Stimulated activated memory B cell treated with anti-CD40 and anti-IgM and Interleukin-4, amounts not matched to agents 10 μg/mL and 1 μg/mL and 100 μg/mL, for 72 hours (primary cell): ENCODE data around the gene TMEM267.
"Not testable (repeated sequence)": the region's sequence is repeated elsewhere in the genome, so short reads cannot be mapped to it uniquely, and the experiment has no call there.

Experiments
- ATAC-seq: fragments of 150-1000 bp; cut with Tn5 transposase; 2 replicates; pipeline ENCODE4 v1.10.0; 2021
- H3K27ac Mint-ChIP-seq: one replicate; pipeline ENCODE4 v1.8.0; 2022; ENCODE audit warnings: mild to moderate bottlenecking, mixed read lengths
- H3K27me3 Mint-ChIP-seq: one replicate; pipeline ENCODE4 v1.8.0; 2022; ENCODE audit warnings: mixed read lengths
- H3K36me3 Mint-ChIP-seq: one replicate; pipeline ENCODE4 v1.8.0; 2022; ENCODE audit warnings: mixed read lengths
- H3K4me1 Mint-ChIP-seq: one replicate; pipeline ENCODE4 v1.8.0; 2022; ENCODE audit warnings: mixed read lengths
- H3K4me3 Mint-ChIP-seq: one replicate; pipeline ENCODE4 v1.8.0; 2022; ENCODE audit warnings: mild to moderate bottlenecking, moderate library complexity, mixed read lengths
- H3K9me3 Mint-ChIP-seq: one replicate; pipeline ENCODE4 v1.8.0; 2022; ENCODE audit warnings: mixed read lengths

TMEM267 gene

DNA sequence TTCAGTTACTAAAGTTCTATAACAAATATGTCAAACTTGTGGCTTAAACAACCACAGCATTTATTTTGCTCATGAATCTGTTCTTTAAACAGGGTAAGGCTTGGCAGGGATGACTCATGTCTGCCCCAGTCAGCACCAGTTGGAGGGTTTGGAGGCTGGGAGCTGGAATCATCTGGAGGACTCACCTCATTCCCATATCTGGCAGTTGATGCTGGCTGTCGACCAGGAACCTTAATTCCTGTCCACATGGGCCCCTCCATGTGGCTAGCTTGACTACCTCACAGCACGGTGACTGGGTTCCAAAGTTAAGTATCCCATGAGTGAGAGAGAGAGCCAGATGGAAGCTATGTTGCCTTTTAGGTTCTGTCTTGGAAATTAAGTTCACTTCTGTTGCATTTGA, 57.7 kb downstream of the TMEM267 start:
- Mint-ChIP-seq H3K9me3 (no peaks in the 10 kb centered on the region), H3K27me3 (peaks cover 12% of the 10 kb centered on the region), H3K36me3 (no peaks in the 10 kb centered on the region), H3K4me1 (no peaks in the 10 kb centered on the region), H3K27ac (no peak overlapping the region), H3K4me3 (no peak overlapping the region)
- no peak for ATAC-seq

DNA sequence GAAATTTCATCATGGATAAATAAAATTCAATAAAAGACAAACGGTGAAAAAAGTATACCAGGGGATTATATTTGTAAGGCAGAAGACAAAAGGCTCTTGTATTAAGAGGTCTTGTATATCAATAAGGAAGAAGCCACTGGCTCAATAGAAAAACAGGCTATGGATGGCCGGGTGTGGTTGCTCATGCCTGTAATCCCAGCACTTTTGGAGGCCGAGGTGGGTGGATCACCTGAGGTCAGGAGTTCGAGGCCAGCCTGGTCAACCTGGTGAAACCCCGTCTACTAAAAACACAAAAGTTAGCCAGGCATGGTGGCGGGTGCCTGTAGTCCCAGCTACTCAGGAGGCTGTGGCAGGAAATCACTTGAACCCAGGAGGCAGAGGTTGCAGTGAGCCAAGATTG, 60.6 kb downstream of the TMEM267 start:
- not testable (repeated sequence) for H3K9me3 Mint-ChIP-seq, H3K36me3 Mint-ChIP-seq, ATAC-seq, H3K27ac Mint-ChIP-seq, H3K4me3 Mint-ChIP-seq, H3K4me1 Mint-ChIP-seq
- peaks cover 12% of the 10 kb centered on the region for H3K27me3 Mint-ChIP-seq

DNA sequence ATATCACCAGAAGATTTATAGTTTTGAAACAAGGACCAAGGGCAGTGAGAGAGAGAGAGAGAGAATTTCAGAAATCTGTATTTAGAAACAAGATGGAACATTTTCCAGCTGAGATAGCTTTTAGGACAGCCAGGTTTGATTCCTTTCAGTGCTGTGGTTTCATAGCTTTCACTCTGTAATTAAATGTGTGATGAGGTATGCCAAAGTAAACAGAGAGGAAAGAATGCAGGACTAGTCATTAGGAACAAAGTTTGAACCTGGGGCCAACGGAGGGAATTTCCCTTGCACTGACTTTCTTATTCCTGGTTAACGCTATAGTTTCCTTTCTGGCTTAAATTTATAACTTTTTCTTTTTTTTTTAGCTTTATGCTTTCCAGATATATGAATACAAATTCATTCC, 61.5 kb downstream of the TMEM267 start:
- Mint-ChIP-seq H3K9me3 (no peaks in the 10 kb centered on the region), H3K36me3 (no peaks in the 10 kb centered on the region), H3K4me3 (no peak overlapping the region), H3K4me1 (no peaks in the 10 kb centered on the region), H3K27me3 (peaks cover 12% of the 10 kb centered on the region), H3K27ac (no peak overlapping the region)
- ATAC-seq, result no peak

DNA sequence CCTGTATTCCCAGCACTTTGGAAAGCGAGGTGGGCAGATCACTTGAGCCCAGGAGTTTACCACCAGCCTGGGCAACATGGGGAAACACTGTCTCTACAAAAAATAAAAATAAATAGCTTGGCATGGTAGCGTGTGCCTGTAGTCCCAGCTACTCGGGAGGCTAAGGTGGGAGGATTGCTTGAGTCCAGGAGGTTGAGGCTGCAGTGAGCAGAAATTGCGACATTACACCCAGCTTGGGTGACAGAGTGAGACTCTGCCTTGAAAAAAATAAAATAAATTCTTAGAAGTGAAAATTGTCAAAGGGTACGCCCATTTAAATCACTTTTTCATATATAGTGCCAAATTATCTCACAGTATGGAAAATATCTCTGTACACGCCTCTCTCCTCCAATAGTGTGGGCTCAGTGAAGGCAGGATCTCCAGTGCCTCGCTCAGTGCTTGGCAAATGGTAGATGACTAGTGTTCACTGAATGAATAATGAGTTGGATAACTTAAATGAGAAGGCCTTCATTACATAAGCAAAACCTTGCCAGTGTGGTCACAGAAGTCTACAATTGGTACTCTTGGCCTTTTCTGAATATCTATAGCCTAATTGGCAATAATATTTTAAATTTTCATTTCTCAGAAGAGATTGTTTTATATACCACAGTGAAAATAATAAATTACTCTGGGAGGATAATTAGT, 62.1 kb downstream of the TMEM267 start:
- no peak overlapping the region for H3K4me3 Mint-ChIP-seq
- no peaks in the 10 kb centered on the region for H3K4me1 Mint-ChIP-seq
- H3K36me3 Mint-ChIP-seq, result no peaks in the 10 kb centered on the region
- no peak for ATAC-seq
- peaks cover 12% of the 10 kb centered on the region for H3K27me3 Mint-ChIP-seq
- no peaks in the 10 kb centered on the region for H3K9me3 Mint-ChIP-seq
- no peak overlapping the region for H3K27ac Mint-ChIP-seq

DNA sequence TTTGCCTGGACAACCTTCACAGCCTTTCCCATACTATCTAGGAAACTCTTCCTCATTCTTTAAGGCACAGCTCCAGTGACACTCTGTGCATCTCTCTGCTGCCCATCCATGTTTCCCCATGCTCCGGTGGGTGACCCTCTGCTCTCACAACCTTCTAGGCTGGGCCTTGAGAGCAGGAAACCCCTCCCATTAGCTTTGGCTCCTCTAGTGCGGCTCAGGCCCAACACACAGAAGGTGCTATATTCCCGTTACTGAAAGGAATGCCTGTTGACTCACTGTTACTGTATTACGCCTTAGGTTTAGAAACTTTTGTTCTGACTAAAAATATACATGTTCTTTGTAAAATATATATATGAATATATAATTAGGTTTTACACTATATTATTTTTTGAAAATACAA, 63.4 kb downstream of the TMEM267 start:
- ATAC-seq, result no peak
- H3K27me3 Mint-ChIP-seq, result peaks cover 12% of the 10 kb centered on the region
- H3K27ac Mint-ChIP-seq, result no peak overlapping the region
- no peaks in the 10 kb centered on the region for H3K4me1 Mint-ChIP-seq
- no peaks in the 10 kb centered on the region for H3K36me3 Mint-ChIP-seq
- H3K4me3 Mint-ChIP-seq, result no peak overlapping the region
- no peaks in the 10 kb centered on the region for H3K9me3 Mint-ChIP-seq

DNA sequence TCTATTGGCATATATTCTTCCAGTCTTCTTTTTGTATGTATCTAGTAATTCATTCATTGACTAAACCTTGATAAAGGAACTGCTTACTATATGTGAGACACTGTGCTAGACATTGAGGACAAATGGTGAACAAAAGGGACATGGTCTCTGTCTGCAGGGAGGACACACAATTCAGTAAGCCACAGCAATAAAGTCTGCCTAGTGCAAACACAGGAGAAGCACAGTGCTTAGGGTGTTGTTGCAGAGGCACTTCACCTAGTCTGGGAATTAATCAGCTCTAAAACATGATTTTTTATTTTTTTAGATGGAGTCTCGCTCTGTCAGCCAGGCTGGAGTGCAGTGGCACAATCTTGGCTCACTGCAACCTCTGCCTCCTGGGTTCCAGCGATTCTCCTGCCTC, 65.1 kb downstream of the TMEM267 start:
- no peak overlapping the region for H3K27ac Mint-ChIP-seq
- H3K4me1 Mint-ChIP-seq, result no peaks in the 10 kb centered on the region
- ATAC-seq, result no peak
- H3K27me3 Mint-ChIP-seq, result peaks cover 12% of the 10 kb centered on the region
- H3K9me3 Mint-ChIP-seq, result no peaks in the 10 kb centered on the region
- no peaks in the 10 kb centered on the region for H3K36me3 Mint-ChIP-seq
- H3K4me3 Mint-ChIP-seq, result no peak overlapping the region

DNA sequence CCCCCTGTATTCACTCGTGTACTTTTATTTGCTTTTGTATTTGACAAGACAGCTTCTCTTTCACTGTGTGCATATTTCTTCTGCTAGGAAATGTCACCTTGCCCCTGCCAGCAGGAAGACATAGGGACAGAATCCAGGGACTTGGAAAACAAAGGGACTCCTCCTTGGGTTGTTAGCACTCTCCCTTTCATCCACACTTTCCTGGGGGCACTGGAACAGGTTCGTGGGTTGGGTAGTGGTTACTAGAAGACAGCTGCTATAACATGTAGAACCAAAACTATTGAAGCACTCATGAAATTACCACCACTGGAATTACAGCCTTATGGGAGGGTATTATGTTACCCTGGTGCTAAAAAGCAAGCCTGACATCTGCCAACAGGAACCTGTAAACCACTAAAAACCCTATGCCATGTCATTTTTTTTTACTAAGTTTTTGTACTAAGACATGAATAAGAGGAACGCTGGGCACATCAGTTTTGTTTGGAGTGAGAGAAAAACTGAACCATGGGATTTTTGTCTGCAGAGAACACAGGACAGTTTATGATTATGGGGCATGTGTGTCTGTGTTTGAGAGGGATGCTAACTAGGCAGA, 66.8 kb downstream of the TMEM267 start:
- no peaks in the 10 kb centered on the region for H3K4me1 Mint-ChIP-seq

DNA sequence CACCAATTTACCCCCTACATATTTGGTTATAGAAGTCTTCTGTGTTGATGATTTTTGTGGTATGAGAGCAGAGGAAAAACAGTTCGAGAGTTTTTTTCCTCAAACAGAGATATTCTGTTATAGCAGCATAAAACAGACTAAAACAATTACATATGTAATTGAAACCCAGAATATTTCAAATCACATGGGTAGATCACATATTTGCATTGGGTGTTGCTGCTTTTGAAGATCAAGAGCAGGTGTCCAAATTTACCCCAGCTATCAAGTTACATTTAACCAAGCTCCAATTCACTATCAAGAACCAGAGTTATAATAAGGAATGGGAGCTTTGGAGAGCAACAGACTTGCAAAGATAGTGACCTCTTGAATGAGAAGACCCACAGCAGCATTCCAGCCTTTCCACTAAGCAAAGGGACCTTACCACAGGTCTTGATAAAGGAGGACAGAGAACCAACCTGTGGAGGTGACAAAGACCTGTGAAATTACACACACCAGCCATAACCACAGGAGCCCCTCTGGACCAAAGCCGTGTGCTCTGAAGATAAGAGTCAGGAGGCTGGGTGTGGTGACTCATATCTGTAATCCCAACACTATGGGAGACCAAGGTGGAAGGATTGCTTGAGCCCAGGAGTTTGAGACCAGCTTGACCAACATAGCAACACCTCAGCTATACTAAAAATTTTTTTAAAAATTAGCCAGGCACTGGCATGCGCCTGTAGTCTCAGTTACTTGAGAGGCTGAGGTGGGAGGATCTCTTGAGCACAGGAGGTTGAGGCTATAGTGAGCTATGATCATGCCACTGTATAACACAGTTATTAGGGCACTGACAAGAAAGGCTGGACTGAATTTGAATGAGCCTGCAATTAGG, 67.5 kb downstream of the TMEM267 start:
- Mint-ChIP-seq H3K4me1 (no peaks in the 10 kb centered on the region), H3K36me3 (no peaks in the 10 kb centered on the region), H3K9me3 (no peaks in the 10 kb centered on the region), H3K27ac (no peak overlapping the region), H3K4me3 (no peak overlapping the region), H3K27me3 (no peaks in the 10 kb centered on the region)
- no peak for ATAC-seq

More for the DNA sequence above, 66.8 kb downstream of the TMEM267 start:
- no peak overlapping the region for H3K27ac Mint-ChIP-seq
- H3K36me3 Mint-ChIP-seq, result no peaks in the 10 kb centered on the region
- H3K4me3 Mint-ChIP-seq, result no peak overlapping the region
- H3K27me3 Mint-ChIP-seq, result peaks cover 6% of the 10 kb centered on the region
- no peak for ATAC-seq
- H3K9me3 Mint-ChIP-seq, result no peaks in the 10 kb centered on the region

DNA sequence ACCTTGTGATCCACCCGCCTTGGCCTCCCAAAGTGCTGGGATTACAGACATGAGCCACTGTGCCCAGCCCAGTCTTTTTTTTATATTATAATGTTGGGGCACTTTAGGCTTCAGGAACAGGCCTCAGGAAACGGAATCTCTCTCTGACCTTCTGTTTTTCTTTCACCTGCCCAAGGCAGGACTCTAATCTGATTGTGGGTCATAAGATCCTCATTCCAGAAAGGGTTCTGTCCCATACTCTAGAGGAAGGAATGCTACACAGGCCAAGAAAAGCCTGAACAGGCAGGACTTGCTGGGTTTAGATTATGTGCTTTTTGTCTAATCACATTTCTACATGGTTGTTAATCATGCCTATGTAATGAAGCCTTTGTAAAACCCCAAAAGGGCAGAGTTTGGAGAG, 69.7 kb downstream of the TMEM267 start:
- Mint-ChIP-seq H3K36me3 (no peaks in the 10 kb centered on the region), H3K4me1 (no peaks in the 10 kb centered on the region), H3K9me3 (no peaks in the 10 kb centered on the region), H3K27ac (no peak overlapping the region), H3K27me3 (no peaks in the 10 kb centered on the region), H3K4me3 (no peak overlapping the region)
- no peak for ATAC-seq

DNA sequence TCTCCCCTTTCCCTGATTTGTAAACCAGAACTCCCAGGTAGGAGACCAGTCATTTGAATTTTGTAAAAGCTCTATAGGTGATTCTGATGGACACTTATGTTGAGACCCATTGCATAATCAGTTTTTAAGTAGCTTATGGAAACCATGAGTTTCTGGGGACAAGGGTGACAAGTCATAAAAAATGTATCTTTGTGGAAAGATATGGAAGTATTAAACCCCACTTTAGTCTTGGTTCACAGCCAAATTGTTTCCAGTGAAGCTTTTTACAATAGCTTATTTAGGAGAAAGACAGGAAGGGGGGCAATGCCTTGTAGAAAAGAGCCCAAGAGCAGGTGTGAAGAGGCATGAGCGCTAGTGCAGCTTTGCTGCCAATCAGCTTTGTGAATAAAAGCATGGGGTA, 71.0 kb downstream of the TMEM267 start:
- no peak for ATAC-seq
- Mint-ChIP-seq H3K4me1 (no peaks in the 10 kb centered on the region), H3K4me3 (no peak overlapping the region), H3K27ac (no peak overlapping the region), H3K36me3 (no peaks in the 10 kb centered on the region), H3K9me3 (no peaks in the 10 kb centered on the region), H3K27me3 (no peaks in the 10 kb centered on the region)

DNA sequence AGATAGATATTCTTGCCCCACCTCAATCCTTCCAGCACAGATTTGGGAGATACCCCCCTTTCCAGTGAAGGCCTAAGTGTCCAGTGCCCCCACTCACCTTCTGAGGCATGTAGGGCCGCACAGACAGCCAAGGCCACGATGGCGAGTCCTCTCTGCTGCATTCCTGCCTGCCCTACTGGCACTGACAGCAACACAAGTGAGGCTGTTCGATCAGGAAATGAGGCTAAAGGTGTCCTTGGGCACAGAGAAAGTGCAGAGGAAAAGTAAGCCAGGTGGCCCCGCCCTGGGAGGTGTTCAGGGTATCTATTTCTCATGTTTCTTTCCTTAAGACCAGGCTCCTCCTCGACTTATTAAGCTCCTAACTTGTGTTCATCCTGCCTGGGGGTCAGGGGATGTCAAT, 71.5 kb downstream of the TMEM267 start, which contains the start of gene CCL28:
CCL28 (minus strand) TSS at position 236 of the 400 bp plus-strand sequence; CDS start at position 161, 75 bp downstream.
- Mint-ChIP-seq H3K4me3 (no peak within 1 kb of the TSS), H3K27me3 (no peaks in the 10 kb centered on the region), H3K4me1 (no peaks in the 10 kb centered on the region), H3K9me3 (no peaks in the 10 kb centered on the region), H3K27ac (no peak within 1 kb of the TSS), H3K36me3 (no peaks in the 10 kb centered on the region)
- no peak for ATAC-seq

DNA sequence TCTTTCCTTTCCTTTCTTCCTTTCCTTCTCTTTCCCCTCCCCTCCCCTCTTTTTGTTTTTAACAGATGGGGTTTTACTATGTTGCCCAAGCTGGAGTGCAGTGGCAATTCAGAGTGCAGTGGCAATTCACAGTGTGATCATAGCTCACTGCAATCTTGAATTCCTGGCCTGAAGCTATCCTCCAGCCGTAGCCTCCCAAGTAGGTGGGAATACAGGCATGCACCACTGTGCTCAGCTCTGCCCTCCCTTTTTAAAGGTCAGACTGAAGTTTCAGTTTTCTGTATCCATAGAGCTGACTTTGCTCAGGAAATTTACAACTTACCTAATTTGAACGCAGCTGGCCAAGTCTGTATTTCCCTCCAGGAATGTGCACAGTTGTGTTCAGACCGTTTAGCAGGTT, 72.2 kb downstream of the TMEM267 start:
- no peaks in the 10 kb centered on the region for H3K9me3 Mint-ChIP-seq
- H3K4me1 Mint-ChIP-seq, result no peaks in the 10 kb centered on the region
- H3K27ac Mint-ChIP-seq, result no peak overlapping the region
- H3K27me3 Mint-ChIP-seq, result no peaks in the 10 kb centered on the region
- no peak for ATAC-seq
- H3K36me3 Mint-ChIP-seq, result no peaks in the 10 kb centered on the region
- H3K4me3 Mint-ChIP-seq, result no peak overlapping the region

DNA sequence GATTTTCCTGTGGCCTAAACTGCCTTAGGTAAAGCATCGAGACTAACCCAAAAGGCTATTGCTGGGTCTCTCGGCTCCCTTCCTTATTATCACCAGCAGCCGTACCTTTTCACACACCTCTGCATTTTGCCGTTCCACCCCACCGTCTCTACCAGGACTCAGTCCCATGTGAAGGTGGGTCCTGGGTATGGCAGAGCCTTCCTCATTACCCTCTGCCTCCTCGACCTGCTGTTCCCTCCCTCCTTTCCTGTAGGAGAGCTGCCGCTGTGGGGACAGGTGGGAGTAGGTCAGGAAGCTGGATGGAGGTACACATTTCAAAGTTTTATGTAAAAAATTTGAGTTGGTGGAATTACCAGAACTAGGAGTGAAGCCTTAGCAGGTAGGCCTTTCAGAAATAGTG, 73.3 kb downstream of the TMEM267 start:
- no peaks in the 10 kb centered on the region for H3K4me1 Mint-ChIP-seq
- H3K36me3 Mint-ChIP-seq, result peaks cover 2% of the 10 kb centered on the region
- H3K27ac Mint-ChIP-seq, result no peak overlapping the region
- H3K4me3 Mint-ChIP-seq, result no peak overlapping the region
- no peaks in the 10 kb centered on the region for H3K27me3 Mint-ChIP-seq
- no peak for ATAC-seq
- H3K9me3 Mint-ChIP-seq, result peaks cover 2% of the 10 kb centered on the region

DNA sequence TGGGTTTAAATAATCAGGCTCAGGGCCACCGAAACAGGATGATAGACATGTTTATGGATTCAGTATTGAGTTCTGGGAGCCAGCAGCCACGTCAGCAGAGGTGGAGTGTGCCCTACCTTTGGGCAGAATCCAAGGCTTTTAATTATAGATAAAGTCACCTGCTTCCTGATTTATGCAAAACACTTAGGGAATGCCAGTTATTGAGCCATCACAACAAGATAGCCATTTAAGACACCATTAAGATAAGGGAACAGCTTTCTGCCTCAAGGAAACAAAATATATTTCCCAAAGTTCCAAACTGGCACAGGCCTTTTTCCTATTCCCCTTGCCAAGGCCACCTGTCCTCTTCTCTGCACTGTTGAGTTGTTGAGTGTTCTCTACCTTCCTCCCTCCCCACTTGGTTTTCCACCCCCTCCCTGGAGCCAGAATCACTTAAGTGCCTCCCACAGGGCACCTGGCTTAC, 73.8 kb downstream of the TMEM267 start:
- H3K27me3 Mint-ChIP-seq, result no peaks in the 10 kb centered on the region
- no peak for ATAC-seq
- H3K4me3 Mint-ChIP-seq, result no peak overlapping the region
- H3K27ac Mint-ChIP-seq, result no peak overlapping the region
- H3K36me3 Mint-ChIP-seq, result peaks cover 4% of the 10 kb centered on the region
- peaks cover 7% of the 10 kb centered on the region for H3K9me3 Mint-ChIP-seq
- H3K4me1 Mint-ChIP-seq, result no peaks in the 10 kb centered on the region

DNA sequence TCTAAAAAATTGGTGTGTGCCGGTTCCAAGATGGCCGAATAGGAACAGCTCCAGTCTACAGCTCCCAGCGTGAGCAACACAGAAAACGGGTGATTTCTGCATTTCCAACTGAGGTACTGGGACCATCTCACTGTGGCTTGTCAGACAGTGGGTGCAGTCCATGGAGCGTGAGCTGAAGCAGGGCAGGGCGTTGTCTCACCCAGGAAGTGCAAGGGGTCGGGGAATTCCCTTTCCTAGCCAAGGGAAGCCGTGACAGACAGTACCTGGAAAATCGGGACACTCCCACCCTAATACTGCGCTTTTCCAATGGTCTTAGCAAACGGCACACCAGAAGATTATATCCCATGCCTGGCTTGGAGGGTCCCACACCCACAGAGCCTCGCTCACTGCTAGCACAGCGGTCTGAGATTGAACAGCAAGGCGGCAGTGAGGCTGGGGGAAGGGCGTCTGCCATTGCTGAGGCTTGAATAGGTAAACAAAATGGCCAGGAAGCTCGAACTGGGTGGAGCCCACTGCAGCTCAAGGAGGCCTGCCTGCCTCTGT, 81.1 kb downstream of the TMEM267 start:
- H3K36me3 Mint-ChIP-seq, result peaks cover 19% of the 10 kb centered on the region
- H3K27ac Mint-ChIP-seq, ATAC-seq: not testable (repeated sequence)

More for the DNA sequence above, 81.1 kb downstream of the TMEM267 start:
- H3K27me3 Mint-ChIP-seq, H3K4me3 Mint-ChIP-seq, H3K9me3 Mint-ChIP-seq: not testable (repeated sequence)
- peaks cover 13% of the 10 kb centered on the region for H3K4me1 Mint-ChIP-seq
